ENCODE data around the gene NUP205. TPM values are rescaled to one million over a fixed set of nuclear protein-coding genes. Genes with fewer than 3 reads are reported as not detected.
"Not testable (repeated sequence)": the region's sequence is repeated elsewhere in the genome, so short reads cannot be mapped to it uniquely, and the experiment has no call there.

Gene NUP205
- total RNA-seq, 1 donor from 2014 or later, result 62.4 TPM

- no peak for ATAC-seq
These were observed 112.1 kb downstream of the NUP205 start for GRCh38 chr7:135669774-135670173.

GRCh38 chr7:135670179-135670578 is 112.5 kb downstream of the NUP205 start:
- peak; percentile 78 for ATAC-seq

- peak; percentile 73 for ATAC-seq
These were observed 115.0 kb downstream of the NUP205 start for GRCh38 chr7:135672560-135673359.

DNA sequence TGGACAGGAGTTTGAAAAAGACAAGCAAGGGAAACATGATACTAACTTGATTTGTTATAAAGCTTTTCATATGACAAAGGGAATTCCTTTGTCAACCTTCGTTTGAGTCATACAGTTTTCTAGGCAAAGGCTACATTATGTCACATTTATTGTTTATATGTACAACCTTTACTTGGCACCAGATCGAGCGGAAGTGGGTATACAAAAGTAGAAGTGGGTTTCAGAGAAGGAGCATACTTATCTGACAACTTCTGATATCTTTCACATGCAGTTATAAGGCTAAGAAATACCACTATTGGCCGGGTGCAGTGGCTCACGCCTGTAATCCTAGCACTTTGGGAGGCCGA is 115.6 kb downstream of the NUP205 start:
- ATAC-seq, result no peak

GRCh38 chr7:135678612-135679575 is 121.2 kb downstream of the NUP205 start:
- ATAC-seq, result peak; percentile 90

- no peak for ATAC-seq
These were observed 124.0 kb downstream of the NUP205 start for GRCh38 chr7:135681762-135682161.

DNA sequence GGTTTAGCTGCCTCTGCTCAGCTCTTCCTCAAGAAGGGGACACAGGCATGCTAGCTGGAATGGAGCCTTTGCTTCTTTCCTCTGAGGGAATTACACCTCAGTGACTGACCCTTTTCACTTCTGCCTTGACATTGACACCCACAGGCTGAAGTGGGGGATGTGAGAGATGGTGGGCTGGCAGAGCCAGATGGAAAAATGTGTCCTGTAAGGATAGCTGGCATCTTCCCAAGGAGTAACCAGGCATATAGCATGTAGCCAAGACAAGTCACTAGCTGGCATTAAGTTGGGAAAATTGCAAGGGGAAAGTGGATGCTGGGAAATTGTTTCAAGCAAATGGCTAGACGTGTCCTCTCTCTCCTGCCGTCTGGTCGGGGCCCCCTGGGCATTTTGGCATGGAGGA is 124.5 kb downstream of the NUP205 start:
- ATAC-seq, result no peak

DNA sequence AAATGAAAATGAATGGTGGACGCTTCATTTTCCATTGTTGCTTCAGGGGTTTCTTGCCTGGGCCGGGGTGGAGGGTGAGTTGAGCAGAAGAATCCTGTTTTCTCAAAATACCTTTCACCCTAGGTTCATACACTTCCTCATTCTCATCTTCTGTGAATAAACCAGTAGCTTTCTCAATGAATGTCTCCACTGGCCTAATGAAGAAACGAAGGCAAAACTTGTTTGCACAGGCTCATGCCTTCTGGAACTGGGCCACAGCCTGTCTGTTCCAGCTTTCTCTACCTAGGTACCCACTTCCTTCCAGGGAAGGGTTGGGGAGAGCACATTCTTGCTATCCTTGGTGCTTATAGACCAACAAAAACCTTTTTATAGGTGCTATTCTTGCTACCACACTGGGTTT is 125.9 kb downstream of the NUP205 start:
- peak; percentile 64 for ATAC-seq

- ATAC-seq, result peak; percentile 12
These were observed 126.4 kb downstream of the NUP205 start for GRCh38 chr7:135684136-135684535.

DNA sequence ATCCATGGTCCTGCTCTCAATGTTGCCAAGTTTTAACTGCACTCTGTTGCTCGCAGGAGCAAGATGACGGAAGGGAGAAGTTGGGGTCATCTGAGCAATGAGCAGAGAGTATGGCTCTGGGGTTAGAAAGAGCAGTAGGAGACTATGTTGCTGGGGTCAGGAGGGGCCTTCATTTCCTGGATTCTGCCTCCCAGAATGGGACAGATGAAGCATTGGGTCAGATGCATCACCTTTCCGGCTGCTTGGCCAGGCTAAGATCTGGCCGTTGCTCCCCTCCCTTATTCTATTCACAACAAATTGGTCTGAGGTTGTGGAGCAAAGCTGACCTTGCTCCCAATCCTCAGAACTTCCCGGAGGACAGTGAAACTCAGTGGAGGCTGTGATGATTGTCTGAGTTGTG is 127.0 kb downstream of the NUP205 start:
- ATAC-seq, result no peak

DNA sequence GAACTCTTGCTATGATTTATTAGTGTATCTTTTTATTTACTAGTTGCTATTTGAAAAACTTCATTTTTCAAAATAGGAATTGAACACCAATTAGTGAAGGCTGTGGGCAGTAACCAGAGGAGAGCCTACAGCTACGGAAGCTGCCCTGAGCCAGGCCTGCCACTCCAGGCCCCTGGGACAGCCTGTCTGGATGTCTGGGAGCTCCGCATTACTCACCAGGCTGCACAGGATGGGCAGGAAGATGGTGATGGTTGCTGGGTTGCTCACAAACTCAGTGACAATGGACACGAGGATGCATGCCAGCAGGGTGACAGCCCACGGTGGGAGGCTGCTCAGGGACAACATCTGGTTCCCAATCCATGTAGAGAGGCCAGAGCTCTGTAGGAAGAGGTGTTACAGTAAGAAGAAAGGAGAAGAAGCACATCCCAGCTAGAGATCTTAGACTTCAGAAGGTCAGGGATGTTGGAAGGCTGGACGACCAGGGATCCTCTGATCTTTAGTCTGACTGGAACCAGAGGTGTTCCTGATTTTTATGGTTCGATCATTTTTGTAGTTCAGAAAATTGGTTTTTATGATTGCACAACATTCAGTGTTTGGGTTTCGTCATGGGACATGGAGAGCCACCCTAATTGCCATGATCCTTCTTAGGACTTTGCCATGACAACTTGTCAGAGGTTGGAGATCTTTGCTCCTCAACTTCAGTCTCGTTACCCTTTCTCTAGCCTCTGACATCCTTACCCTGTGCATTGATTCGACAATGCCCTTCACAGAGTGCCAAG is 127.8 kb downstream of the NUP205 start:
- ATAC-seq, result no peak

DNA sequence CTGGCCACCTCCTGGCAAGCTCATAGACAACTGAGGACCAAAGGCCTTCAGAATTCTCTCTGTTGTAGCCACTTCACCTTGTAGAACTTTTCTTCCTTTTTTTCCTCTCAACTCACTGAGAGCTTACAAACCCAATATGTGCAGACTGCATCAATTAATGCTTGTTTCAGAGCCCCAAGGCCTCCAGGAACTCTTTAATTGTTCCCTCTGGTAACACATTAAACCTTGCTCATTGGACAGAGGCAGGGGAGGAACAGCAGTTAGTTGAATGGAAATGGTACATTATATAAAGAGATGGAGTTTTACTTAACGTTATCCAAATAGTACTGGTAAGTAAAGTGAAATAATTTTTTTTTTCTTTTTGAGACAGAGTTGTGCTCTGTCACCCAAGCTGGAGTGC is 129.7 kb downstream of the NUP205 start:
- ATAC-seq, result no peak

DNA sequence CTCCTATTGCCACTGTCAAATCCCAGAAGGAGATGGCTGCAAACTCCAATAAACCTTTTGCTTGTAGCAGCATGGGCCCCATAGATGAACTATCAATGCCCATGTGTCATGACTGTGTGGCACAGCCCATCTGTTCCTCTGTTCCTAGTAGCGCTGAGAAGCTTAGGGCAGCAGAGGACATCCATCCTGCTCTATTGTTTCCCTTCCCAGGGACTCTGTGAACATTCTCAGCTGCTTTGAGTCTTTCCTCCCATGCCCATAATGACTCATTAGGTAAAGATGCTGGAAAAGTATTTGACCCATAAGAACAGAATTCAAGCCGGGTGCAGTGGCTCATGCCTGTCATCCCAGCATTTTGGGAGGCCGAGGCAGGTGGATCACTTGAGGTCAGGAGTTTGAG is 132.8 kb downstream of the NUP205 start:
- no peak for ATAC-seq

- ATAC-seq, result no peak
These were observed 134.3 kb downstream of the NUP205 start for GRCh38 chr7:135692055-135692454.

DNA sequence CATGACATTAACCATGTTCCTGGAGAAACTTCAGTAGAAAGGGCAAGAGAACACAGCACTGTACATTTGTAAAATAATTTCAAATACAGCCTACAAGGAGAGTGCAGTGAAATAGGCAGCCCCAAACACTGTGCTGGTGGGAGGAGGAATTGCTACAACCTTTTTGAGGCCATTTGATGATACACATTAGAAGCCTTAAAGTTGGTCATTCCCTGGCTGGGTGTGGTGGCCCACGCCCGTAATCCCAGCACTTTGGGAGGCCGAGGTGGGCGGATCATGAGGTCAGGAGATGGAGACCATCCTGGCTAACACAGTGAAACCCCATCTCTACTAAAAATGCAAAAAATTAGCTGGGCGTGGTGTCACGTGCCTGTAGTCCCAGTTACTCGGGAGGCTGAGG is 134.9 kb downstream of the NUP205 start:
- ATAC-seq, result not testable (repeated sequence)

DNA sequence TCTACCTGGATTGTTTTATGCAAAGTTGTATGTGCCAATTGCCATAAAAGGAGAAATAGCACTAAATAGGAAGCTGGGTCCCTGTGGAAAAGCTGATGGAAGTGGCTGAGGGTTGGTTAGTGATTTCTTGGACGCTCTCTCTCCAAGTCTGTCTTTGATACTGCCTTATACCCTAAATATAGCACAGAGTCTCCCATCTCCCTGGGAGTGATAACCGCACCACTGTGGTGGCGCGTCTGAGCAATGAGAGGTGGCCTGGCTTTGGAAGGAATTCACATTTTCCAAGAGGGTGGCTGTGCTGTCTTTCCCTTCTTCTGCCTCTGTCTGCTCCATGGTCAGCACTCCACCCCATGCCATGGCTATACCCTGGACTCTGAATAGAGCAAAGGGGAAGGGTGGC is 135.8 kb downstream of the NUP205 start:
- no peak for ATAC-seq

- peak; percentile 54 for ATAC-seq
These were observed 139.7 kb downstream of the NUP205 start for GRCh38 chr7:135697276-135698049.

Other genes with a start within 250 kb of the NUP205 start
- 15.9 TPM for gene CNOT4, start 47.8 kb upstream of the NUP205 start, total RNA-seq
- gene STMP1, start 104.6 kb downstream of the NUP205 start, total RNA-seq, result 45.4 TPM
- 3.0 TPM for gene SLC13A4, start 170.3 kb downstream of the NUP205 start, total RNA-seq
- gene FAM180A, start 190.9 kb downstream of the NUP205 start, total RNA-seq, result 0.68 TPM

All from esophagus mucosa (tissue), 1 donor.